HG03045 (cell line): ENCODE measurements around the gene HLA-F.
A peak's percentile ranks its signal among the peaks of the same experiment; 100 is the strongest.

Experiments
- ATAC-seq: cut with Tn5 transposase; IDR thresholded peaks from one replicate; pipeline ENCODE4 v1.9.1; 2021; ENCODE audit warnings: mild to moderate bottlenecking, moderate library complexity; ENCODE audit not compliant: unreplicated experiment

HLA-F gene

DNA sequence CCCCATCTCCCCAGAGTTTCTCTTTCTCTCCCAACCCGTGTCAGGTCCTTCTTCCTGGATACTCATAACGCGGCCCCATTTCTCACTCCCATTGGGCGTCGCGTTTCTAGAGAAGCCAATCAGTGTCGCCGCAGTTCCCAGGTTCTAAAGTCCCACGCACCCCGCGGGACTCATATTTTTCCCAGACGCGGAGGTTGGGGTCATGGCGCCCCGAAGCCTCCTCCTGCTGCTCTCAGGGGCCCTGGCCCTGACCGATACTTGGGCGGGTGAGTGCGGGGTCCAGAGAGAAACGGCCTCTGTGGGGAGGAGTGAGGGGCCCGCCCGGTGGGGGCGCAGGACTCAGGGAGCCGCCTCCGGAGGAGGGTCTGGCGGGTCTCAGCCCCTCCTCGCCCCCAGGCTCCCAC is at the start of gene HLA-F:
Gene HLA-F (plus strand): TSS at position 173 of the 404 bp plus-strand sequence. CDS start 30 bp downstream, at position 203.
- ATAC-seq: peak; percentile 86

DNA sequence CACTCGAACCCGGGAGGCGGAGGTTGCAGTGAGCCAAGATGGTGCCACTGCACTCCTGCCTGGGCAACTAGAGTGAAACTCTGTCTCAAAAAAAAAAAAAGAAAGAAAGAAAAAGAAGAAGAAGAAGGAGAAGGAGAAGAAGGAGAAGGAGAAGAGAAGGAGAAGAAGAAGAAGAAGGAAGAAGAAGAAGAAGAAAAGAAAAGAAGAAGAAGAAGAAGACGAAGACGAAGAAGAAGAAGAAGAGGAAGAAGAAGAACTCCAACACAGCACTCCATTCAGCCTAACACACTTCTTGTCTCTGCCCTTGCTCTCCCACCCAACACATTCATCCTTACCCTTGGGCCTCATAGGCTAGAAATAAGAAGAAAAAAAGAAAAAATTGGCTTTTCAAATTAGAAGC is 49.2 kb upstream of the HLA-F start:
- ATAC-seq: no peak

DNA sequence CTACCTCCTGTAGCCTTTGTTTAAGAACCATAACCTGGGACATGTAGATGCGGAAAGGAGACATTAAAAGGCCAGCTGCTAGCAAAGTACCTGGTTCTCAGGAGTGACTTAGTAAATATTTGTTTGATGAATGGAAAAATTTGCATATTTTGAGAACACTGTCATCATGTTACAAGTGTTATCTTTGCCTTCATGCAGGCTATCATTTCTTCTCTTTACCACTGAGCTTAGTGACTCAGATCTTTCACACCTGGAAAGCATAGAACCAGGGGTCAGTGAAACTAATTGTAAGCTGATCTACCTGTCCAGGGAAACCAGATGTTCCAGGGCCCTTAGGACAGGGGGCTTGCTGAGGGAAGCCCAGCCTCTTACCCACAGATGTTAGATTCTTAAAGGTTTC is 47.7 kb upstream of the HLA-F start:
- no peak for ATAC-seq

GRCh38 chr6:29676981-29677601 is 46.1 kb upstream of the HLA-F start:
- ATAC-seq: no peak

DNA sequence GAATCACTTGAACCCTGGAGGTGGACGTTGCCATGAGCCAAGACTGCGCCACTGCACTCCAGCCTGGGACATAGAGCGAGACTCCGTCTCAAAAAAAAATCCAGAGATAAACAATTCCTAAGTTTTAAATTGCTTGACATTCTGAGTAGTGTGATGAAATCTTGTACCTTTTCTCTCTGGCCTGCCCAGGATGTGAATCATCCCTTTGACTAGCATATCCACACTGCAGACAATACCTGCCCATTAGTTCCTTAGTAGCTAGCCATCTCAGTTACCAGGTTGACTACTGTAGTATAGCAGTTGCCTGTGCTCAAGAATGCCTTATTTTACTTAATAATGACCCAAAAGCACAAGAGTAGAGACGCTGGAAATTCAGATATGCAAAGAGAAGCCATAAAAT is 45.1 kb upstream of the HLA-F start:
- no peak for ATAC-seq

GRCh38 chr6:29679962-29680361 is 43.3 kb upstream of the HLA-F start:
- ATAC-seq: no peak

DNA sequence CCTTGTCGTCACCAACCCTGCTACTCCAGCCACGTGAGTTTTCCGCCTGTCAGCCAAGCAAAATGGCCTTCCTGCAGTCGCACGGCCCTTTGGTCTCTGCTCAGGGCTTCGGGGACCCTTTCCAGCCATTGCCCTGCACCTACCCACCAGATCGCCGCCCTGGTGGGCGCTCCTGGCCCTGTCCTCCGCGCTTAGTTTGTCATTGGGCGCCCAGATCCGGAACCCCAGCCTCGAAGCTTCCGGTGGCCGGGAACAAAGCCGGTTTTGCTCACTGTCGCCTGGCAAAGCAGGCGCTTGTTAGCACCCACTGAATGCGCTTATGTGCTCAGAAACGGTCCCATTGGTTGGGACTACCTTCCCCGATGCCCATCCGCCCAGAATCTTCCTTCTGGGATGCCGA is 42.8 kb upstream of the HLA-F start:
- no peak for ATAC-seq

DNA sequence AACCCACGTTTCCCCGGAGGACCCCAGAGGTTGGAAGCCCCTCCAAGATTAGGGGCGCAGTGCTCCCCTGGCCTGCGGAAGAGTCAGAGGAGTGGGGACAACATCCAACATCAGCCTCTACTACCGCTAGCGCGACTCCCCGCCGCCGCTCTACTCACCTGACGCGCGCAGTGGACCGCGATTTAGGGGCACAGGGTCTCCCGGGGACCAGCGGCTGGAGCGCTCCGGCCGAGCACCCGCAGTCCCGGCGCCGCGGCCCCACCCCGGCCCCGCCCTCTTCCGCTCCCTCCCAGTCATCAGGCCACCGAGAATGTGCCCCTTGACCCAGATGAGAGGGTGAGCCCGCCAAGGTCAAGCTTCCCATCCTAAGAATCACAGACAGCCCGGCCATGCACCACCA is 42.3 kb upstream of the HLA-F start, which contains the start of gene ZFP57:
Gene ZFP57 (minus strand): TSS at position 249 of the 400 bp plus-strand sequence. CDS start 4,149 bp downstream, outside the sequence.
- no peak for ATAC-seq

GRCh38 chr6:29681811-29682210 is 41.4 kb upstream of the HLA-F start:
- no peak for ATAC-seq

DNA sequence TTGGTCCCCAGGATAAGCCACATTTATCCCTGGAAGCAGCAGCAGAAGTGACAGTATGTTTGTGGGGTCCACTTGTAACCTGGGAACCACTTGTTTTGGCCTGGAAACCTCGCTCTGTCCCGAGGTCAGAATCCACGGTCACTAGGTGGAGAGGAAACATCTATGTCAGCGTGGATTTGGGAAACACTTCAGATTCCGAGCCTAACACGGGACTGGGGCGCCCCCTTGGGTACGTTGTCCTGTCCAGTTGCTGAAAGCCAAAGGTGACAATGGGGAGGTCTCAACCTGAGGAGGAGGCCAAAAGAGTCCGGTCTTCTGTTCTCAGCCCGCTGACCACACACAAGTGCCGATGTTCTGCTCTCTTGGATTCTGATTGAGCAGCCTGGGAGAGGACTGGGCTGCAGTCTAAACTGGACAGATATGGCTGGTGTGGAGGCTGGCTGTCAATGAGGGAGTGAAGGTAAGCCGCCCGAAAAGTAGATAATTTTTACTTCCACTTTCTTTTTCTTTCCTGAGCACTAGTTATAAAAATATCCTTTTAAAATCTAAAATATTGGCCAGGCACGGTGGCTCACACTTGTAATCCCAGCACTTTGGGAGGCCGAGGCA is 37.4 kb upstream of the HLA-F start:
- ATAC-seq: no peak

DNA sequence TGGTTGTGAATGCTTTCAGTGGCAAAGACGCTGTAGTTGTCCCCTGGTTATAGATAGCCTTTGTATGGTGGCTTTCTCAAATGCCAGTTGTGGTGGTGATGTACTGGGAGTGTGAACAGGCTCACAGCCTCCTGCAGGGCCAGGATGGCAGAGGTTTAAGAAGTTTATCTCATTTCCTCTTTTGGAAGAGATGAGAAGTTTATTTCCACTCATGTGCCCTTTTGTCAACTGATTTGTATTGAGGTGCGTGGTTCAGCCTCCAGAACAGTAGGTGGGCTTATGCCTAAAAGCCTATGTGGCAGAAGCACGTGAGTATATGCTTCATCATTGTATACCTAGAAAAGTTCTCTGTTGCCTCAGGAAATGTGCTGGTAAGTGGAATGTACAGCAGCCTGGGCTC is 28.6 kb upstream of the HLA-F start:
- ATAC-seq: no peak

- no peak for ATAC-seq
These were observed 26.8 kb upstream of the HLA-F start for GRCh38 chr6:29696147-29697125.

DNA sequence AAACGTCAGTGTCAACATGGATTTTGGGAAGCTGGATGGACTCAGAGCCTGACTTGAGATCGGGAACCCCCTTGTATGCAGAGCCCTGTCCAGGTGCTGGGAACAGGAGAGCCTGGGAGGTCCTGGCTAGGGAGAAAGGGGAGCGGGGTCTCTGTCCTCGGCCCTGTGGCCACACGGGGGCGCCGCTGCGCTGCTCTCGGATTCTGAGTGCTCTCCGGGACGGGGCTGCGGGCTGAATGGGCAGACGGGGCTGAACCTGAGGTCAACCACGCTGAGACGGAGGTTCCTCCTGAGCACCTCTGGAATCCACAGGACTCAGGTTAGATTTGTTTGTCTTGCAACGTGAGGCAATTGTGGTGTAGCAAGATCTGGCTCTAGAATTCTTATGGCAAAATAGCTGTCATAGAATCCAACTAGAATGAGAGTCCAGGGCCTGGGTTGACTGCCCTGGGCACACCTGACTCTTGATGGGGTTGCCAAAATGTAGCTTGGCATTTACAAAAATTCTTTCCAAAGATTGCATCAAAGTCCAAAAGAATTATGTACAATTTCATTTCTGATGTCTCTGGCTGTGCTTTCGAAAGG is 20.6 kb upstream of the HLA-F start:
- ATAC-seq: no peak

DNA sequence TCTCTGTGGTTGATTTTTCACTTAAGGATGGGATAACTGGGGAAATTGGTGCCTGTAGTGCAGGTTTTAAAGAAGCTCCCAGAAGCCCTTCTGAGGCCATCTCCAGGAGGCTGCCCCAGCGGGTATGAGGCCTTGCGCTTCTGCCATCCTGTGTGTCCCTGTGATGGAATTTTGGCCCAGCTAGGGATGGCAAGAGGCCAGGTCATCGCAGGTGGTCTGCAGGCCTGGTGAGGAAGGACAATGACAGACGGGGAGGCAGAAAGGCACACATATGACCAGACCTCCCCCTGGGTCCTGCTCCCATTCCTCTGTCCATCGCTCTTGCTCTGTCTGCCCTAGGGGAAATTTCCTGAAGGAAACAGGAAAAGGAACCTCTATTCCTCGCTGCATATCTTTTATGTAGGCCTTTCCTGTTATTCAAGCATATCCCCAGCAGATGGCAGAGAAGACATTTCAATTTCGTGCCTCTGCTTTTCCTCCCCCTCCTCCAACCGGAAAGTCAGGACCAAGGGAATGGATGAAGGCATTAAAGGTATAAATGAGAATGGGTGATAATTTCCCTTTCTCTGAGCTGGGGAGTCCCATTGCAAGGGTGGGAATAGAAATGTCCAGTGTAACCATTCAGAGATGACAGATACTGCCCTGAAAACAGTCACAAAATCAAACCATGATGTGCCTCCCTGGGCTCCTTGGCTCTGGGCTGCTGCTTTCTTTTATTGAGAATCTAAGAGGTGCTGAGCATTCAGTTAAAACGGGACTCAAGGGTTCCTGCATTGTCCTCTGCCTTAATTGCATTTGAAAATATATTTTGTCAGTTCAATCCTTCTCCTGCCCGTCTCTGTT is 17.6 kb upstream of the HLA-F start:
- no peak for ATAC-seq

GRCh38 chr6:29708432-29709179 is 14.6 kb upstream of the HLA-F start:
- no peak for ATAC-seq

GRCh38 chr6:29709188-29709587 is 14.0 kb upstream of the HLA-F start:
- ATAC-seq: no peak

DNA sequence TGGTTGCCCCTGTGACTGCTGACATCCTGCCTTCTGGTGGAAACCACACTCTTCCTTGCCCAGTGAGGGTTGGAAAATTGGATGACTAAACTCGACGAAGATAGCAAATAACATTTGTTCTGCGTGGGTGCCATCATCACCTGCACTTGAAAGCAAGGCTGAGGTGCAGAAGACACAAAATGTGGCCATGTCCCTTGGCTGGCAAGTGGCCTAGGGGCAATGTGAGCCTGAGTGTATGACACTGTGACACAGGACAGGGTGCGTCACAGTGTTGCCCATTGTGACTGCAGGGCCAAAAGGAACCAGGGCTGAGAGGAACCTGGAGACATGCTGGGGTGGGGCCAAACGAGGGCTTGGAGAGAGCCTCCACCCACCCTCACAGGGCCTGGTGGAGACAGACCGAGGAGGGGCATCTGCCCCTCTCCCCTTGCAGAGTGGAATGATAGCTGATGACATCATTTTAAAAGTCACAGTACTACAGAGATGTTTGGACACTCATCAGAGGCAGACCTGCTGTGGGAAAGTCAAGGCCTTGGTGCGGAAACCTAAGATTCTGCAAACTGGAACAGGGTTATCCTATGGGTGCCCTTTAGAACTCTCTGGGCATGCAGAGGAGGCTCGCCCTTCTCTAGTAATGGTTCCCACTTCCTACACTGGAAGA is 12.8 kb upstream of the HLA-F start:
- ATAC-seq: no peak

DNA sequence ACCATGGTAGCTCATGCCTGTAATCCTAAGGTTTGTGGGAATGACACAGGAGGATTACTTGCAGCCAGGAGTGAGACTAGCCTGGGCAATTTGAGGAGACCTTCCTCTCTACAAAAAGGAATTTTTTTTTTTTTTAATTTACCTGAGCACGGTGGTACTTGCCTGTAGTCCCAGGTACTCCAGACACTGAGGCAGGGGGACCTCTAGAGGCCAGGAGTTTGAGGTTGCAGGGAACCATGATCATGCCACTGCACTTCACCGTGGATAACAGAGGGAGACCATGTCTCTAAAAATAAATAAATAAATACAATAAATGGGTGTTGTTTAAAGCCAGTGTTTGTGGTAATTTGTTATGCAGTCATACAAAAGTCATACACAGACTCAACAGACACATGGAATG is 2.4 kb upstream of the HLA-F start:
- ATAC-seq: no peak
